Measurements from ENCODE around the gene YY1. TPM values are rescaled to one million over a fixed set of nuclear protein-coding genes. Genes with fewer than 3 reads are reported as not detected.

Gene YY1
- total and polyA plus RNA-seq, 9 of the 15 experiments (the other 6 are each of a cell fraction or from before 2014, with no cell fraction given) = 20.8 to 74.2 (median 46.7) TPM

DNA sequence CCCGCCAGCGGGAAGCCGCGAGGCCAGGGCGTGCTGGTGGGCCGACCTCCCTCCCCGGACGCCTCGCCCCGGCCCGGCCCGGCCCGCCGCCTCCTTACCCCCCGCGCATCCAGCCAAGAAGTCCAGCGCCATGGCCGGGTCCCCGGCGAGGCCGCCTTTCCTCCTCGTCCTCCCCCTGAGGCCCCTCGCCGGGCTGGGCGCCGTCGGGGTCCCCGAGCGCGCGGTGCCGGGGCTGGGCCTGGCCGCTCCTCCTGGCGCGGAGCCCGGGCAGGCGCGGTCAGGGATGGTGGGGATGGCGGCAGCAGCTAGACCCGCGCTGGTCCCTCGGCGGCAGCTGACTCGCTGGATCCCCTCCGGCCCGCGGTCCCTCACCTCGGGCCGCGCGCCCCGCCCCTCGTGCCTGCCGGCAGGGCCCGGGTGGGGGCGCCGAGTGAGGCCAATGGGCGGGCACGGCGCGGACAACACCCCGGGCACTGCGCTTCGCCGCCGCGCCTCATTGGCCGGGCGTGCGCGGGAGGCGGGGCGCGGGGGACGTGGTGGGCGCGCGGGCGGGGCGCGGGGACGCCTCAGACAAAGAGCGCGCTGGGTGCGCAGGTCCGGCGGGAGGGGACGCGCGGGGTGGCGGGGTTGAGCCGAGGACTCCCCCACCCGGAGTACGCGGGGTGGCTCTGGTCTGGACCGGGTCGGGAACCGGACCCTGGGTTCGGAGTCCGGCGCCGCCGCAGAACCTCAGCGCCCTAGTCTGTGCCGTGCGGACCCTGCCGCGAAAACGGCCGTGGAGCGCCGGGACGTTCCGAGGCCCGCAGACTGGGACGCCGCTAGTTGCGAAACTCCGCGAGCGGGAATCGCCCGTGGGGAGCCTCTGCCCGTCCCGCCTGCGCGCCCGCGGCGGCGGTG is 67.4 kb downstream of the YY1 start, which contains the start of gene SLC25A29 (continued):
- TF ChIP-seq, protein P1, sequence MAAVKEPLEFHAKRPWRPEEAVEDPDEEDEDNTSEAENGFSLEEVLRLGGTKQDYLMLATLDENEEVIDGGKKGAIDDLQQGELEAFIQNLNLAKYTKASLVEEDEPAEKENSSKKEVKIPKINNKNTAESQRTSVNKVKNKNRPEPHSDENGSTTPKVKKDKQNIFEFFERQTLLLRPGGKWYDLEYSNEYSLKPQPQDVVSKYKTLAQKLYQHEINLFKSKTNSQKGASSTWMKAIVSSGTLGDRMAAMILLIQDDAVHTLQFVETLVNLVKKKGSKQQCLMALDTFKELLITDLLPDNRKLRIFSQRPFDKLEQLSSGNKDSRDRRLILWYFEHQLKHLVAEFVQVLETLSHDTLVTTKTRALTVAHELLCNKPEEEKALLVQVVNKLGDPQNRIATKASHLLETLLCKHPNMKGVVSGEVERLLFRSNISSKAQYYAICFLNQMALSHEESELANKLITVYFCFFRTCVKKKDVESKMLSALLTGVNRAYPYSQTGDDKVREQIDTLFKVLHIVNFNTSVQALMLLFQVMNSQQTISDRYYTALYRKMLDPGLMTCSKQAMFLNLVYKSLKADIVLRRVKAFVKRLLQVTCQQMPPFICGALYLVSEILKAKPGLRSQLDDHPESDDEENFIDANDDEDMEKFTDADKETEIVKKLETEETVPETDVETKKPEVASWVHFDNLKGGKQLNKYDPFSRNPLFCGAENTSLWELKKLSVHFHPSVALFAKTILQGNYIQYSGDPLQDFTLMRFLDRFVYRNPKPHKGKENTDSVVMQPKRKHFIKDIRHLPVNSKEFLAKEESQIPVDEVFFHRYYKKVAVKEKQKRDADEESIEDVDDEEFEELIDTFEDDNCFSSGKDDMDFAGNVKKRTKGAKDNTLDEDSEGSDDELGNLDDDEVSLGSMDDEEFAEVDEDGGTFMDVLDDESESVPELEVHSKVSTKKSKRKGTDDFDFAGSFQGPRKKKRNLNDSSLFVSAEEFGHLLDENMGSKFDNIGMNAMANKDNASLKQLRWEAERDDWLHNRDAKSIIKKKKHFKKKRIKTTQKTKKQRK (IDR thresholded peaks at IDR 0.05; ENCODE audit: borderline replicate concordance, low read depth, low read length) = no peak
- TF ChIP-seq ZNF253 (CRISPR knock-in tag; conservative IDR thresholded peaks at IDR 0.05) (no peak), ZEB2 (IDR thresholded peaks at IDR 0.05) (no peak), THAP12 (CRISPR knock-in tag; IDR thresholded peaks at IDR 0.05) (no peak; the same call in 1 of the 2 replicates), ELF2 (CRISPR knock-in tag; IDR thresholded peaks at IDR 0.05) (no peak), RBM25 (IDR thresholded peaks at IDR 0.05; ENCODE audit: low read depth, low read length, severe bottlenecking) (peak; percentile 73), ZNF197 (CRISPR knock-in tag; IDR thresholded peaks at IDR 0.05; ENCODE audit: low read depth) (no peak), ZNF79 (CRISPR knock-in tag; IDR thresholded peaks at IDR 0.05; ENCODE audit: low read depth) (no peak), MBD2 (IDR thresholded peaks at IDR 0.05; ENCODE audit: borderline replicate concordance, low read depth) (no peak), RB1 (IDR thresholded peaks at IDR 0.05; ENCODE audit: low read depth) (peak; percentile 33; the same call in 1 of the 2 replicates), NCOA6 (IDR thresholded peaks at IDR 0.05) (peak; percentile 51), CTBP1 (IDR thresholded peaks at IDR 0.05; ENCODE audit: borderline replicate concordance) (peak; percentile 69; the same call in 1 of the 2 replicates), GABPB1 (CRISPR knock-in tag; IDR thresholded peaks at IDR 0.05) (peak; percentile 41; the same call in 1 of the 2 replicates), PHB (CRISPR knock-in tag; IDR thresholded peaks at IDR 0.05) (no peak), MAZ (CRISPR knock-in tag; conservative IDR thresholded peaks at IDR 0.05 in 1 of 2, IDR thresholded peaks at IDR 0.05 in 1 of 2) (peak in 1 of 2 experiments; percentile 87; a peak in 1 of 4 replicates), ZBTB5 (IDR thresholded peaks at IDR 0.05) (no peak), L3MBTL2 (IDR thresholded peaks at IDR 0.05) (peak; percentile 33; the same call in 1 of the 2 replicates)
- TF ChIP-seq, protein P2, sequence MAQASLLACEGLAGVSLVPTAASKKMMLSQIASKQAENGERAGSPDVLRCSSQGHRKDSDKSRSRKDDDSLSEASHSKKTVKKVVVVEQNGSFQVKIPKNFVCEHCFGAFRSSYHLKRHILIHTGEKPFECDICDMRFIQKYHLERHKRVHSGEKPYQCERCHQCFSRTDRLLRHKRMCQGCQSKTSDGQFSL (CRISPR knock-in tag; IDR thresholded peaks at IDR 0.05) = no peak
- TF ChIP-seq, protein P2 (tag; IDR thresholded peaks at IDR 0.05) = no peak
